ENCODE data around the gene ALPL.

Gene ALPL

DNA sequence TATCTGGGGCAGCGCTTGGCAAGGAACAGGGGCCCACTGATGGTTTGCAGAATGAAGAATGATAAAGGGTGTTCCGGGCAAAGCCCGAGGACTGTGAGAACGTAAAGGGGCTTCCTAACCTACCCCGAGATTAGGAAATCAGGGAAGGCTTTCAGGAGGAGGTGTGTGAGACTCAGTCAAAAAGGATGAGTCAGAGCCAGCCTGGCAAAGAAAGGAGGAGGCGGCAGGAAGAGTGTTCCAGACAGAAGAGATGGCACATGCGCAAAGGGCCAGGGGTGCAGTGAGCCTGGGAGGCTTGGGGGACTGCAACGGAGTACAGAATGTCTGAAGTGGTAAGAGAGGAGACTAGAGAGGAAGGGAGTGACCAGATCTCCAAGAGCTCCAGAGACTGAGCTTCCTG is 89.7 kb downstream of the ALPL start:
- no peak for DNase-seq (ENCODE audit: low spot score)

DNA sequence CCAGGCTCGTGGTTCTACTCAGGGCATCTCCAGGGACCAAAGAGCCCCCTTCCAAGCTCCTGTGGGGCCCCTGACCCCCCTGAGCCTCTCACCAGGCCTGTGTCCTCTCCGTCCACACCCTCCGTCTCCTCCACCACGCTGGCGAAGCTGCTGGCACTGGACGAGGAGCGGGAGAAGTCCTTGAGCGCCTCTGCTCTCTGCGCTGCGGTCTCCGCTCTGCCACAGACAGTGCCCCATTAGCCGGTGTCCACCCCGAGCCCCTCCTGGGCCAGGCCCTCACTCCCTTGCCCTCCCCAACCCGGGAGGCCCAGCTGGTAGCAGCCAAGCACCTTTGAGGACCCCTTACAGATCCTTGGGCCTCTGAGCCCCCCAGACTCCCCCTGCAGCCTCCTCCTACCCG is 90.2 kb downstream of the ALPL start:
- no peak for DNase-seq (ENCODE audit: low spot score)

DNA sequence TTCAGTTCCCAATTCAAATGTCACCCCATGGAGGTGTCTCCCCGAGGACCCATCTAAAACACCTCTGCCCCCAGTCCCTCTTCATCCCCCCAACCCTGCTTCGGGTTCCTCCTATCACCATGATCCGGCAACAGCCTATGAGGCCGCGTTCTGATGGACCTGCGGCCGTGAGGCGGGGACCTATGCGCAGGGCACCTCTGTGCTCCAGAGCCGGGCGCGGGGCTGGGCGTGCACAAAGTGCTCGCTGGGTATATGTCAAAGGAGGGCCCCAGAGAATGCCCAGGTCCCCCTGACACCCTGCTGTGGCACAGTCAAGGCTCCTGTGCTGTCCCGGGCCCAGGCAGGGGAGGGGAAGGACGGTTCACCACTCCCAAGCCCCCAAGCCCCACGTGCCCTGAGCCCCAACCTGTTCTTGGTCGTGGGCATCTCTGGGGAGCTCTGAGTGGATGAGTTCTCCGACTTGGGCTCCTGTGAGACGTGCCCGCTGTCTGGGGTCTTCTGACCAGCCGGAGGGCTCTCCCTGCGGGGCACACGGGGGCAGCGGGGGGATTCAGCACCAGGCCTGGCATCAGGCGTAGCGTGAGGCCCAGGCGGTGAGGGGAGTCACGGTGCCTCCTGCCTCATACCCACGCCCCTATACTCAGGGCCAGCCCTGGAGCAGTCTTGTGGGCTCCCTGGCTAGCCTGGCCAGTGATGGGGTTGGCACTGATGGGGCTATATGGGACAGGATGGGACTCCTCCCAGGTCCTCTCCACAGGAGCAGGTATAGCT is 92.2 kb downstream of the ALPL start:
- DNase-seq (ENCODE audit: low spot score), result no peak

DNA sequence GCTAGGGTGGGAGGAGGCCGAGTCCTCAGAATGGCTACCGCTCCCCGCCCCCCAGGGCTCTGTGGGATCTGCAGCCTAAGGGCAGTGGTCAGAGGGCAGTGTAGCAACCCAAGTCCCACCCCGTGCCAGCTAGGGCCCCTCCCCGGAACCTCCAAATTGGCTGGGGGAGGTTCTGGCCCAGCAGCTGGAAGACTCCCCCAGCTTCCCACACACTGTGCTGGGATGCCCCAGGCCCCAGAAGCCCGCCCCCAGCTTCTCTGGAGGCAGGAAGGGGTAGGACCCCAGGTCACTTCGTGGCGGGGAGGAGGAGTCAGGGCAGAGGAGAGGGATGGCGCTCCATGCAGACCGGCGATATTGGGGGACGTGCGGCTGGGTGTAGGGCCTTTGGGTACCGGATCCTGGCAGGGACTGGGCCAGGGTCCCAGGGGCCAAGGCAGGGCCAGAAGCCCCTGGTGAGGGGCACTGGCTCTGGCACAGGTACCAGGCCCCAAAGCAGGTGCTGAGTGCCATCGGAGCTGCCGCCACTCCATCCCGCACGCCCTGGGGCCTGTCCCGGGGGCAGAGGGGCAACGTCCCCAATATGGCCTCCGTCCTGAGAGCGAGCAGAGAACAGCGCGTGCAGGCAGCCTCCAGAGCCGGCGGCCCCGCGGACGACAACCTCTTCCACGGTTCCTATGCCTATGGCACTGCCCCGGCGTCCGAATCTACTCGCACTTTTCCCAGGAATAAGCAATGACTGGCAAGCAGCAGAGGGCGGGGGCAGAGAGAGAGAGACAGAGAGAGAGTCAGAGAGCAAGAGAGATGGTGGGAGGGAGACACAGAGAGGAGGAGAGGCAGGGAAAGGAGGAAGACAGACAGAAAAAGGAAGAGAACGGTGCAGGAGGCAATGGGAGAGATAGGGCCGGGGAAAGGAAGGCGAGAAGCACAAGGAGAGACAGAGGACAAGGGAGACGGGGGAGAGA is 94.2 kb downstream of the ALPL start:
- no peak for DNase-seq (ENCODE audit: low spot score)

DNA sequence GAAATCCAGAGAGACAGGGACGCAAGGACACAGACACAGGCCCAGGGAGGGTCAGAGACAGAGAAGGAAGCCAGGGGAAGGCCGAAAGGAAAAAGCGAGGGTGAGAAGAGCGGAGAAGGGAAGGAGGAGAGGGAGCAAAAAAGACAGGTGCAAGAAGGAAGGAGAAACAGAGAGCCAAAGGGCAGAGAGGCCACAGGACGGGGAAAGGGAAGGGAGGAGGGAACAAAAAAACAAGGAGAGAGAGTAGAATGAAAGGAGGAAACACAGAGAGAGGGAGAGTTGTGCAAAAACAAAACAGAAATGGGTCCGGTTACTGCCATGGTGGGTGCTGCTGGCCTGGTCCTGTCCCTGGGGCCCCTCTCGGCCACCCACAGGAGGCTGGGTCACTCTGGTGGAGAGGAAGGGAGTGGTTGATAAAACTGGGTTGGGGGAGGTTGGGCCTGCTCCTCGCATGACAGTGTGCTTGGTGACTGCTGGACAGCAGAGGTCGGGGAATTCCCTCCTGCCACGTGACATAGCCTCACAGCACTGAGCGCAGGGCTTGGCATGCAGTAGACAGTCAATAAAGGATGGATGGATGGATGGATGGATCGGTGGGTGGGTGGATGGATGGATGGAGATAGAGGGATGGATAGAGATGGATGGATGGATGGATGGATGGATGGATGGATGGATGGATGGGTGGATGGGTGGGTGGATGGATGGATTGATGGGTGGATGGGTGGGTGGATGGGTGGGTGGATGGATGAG is 95.2 kb downstream of the ALPL start:
- DNase-seq (ENCODE audit: low spot score), result no peak

DNA sequence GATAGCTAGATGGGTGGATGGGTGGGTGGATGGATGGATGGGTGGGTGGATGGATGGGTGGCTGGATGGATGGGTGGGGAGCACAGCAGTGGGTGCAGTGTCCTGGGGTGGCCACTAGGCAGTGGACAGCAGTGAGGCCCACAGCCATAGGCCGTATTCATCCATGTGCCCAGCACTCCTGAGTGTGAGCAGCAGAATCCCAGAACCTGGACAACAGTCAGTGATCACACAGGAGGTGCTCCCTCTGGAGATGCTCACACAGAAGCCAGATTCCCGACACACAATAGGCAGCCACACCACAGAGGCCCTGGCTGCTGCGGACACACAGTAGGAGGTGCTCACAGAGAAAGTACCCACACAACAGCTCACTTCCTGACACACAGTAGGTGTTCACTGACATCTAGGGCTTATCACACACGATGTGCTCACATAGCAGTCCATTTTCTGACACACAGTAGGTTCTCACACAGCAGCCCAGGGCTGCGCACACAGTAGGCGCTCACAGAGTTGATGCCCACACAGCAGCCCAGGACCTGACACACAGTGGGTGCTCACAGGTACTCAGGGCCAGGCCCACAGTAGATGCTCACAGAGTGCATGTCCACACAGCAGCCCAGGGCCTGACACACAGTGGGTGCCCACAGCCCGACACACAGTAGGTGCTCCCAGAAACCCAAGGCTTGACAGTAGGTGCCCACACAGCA is 95.9 kb downstream of the ALPL start:
- DNase-seq (ENCODE audit: low spot score), result no peak

DNA sequence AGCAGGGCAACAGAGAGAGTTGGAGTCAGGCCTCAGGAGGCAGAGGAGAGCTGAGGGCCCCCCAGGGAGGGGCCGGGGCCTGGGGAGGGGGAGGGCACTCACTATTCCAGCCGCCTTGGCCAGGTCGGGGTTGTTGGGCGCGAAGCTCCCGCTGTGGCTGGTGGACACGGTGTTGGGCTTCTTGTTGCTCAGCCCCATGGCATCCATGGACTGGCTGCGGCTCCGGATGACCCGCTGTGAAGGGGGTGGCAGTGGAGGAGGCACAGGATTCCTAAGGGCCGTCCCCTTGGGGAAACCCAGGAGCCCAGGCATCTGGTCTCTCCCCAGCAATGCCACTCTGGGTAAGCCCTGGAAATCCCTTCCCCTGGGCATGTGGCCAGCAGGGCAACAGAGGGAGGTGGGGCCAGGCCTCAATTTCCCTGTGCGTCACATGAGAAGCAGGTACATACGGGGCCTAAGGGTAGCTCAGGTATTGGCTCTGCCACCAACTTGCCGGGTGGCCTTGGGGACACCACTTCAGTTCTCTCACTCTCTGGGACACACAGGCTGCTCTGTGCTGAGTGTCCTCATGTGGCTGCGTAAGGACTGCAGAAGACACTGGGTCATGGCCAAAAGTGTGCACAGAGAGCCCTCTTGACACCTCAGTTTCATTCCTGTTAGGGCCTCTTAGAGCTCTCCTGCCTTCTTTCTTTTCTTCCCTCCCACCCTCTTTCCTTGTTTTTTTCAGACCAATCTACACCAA is 96.9 kb downstream of the ALPL start:
- peak; percentile 55 for DNase-seq (ENCODE audit: low spot score)

DNA sequence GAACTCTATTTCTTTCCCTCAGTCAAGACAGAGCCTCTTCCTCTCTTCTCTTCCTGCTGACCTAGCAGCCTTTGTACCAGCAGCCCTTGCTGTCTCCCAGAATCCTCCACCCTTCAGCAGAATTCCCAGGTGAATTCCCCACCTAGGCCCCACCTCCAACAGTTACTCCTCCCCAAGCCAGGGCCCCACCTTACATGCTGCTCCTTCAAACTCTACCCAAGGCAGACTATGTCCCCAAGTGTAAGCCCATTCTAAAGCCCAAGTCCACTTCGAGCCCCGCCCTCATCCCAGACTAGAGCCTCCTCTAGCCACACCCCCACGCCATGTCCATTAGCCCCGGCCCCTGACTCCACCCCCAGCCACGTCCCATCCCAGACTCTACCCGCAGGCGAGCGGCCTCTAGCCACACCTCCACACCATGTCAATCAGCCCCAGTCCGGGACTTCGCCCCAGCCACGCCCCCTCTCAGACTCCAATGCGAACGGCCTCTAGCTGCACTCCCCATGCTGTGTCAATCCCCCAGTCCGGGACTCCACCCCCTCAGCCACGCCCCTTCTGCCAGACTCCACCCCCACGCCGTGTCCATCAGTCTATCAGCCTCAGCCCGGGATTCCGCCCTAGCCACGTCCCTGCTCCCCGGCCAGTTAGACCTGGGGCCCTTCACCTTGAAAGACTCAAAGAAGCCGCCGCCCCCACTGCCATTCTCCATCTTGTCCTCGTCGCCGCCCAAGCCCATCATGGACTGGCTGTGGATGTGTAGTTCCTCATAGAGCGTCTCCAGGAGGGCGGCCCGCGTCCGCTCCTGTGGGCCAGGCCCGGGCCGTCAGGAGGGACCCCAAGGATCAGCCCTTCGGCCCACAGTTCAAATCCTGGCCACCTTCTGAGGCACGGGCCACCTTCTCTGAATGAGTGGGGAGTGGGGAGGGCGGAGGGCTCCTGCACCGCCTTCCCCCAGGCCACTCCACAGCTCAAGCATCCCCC is 98.6 kb downstream of the ALPL start:
- peak; percentile 51 for DNase-seq (ENCODE audit: low spot score)

DNA sequence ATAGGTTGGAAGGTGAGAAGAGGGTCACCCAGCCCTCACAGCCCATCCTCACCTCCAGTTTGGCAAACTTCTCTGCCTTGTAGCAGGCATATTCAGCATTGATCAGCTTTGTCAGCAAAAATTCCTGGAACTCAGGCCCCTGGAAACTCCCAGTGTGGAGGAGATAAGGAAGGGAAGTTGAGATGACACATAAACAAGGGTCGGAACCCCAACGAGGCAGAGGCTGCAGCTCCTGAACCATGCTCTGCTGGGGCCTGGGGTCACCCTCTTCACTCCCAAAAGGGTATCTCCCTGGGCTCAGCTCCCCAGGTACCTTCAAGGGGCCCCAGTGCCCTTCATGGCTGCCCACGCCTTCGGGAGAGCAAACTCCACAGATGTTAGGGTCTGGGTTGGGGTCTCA is 99.6 kb downstream of the ALPL start:
- DNase-seq (ENCODE audit: low spot score), result no peak

DNA sequence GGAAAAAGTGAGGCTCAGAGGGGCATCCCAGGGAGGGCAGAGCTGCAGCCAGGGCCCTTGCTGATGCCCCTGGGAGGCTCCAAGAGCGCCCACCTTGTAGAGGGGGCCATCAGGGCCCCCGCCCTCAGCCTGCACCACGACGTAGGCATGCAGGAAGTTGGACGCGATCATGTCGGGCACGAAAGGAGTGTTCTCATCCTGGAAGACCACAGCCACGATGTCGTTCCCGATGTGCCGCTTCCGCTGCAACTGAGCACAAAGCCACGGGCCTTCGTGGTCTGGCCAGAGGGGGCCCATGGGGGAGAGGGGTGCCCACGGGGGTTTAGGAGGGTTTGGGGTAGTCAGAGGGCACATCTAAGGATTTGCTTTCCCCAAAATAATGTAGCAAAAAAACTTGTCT is 100.8 kb downstream of the ALPL start:
- no peak for DNase-seq (ENCODE audit: low spot score)

DNA sequence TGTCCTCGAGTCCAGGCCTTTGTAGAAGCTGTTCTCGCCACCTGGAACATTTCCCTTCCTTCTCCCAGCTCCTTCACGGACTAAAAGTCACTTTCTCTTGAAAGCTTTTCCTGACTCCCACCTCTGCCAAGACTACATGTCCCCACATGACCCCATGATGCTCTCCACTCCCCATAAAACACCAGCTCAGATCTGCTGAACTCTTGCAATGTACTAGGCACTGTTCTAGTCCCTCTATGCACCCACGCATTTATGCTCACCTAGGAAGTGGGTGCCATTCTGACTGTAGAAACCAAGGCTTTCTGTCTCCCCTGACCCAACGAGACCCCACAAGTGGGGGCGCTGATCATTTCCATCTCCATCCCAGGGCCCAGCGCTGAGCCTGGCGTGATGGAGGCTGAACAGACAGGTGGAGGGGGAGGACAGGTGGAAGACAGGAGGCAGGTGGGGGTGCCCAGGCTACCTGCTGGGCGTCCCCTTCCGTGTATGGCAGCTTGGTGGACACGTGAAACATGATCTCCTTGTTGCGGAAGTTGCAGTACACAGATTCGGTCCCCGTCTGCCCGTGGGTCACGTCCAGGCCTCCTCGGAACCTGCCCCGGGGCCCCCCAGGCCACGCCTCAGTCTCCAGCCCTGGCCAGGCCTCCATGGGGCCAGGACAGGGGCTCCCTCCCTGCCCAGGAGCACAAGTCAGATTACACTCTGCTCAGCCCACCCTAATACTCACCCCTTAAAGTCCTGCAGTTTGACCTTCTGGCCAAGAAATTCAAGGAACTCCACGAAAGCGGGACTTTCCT is 102.0 kb downstream of the ALPL start:
- no peak for DNase-seq (ENCODE audit: low spot score)

DNA sequence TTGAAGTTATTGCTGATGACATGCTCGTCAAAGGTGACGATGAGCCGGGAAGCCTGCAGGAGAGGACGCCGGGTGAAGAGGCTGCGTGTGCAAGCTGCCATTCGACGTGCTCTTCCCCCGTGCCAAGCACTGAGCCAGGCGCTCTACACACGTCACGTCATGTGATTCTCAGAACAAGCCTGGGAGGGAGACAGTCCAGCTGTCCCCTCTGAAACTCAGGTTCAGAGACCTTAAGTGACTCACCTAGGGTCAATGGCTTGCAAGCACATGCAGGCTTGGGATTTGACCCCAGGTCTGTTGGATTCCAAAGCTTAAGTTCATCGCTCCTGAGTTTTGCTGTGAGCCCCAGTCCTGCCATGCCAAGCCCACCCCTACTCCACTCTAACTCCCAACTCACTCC is 102.8 kb downstream of the ALPL start:
- no peak for DNase-seq (ENCODE audit: low spot score)

DNA sequence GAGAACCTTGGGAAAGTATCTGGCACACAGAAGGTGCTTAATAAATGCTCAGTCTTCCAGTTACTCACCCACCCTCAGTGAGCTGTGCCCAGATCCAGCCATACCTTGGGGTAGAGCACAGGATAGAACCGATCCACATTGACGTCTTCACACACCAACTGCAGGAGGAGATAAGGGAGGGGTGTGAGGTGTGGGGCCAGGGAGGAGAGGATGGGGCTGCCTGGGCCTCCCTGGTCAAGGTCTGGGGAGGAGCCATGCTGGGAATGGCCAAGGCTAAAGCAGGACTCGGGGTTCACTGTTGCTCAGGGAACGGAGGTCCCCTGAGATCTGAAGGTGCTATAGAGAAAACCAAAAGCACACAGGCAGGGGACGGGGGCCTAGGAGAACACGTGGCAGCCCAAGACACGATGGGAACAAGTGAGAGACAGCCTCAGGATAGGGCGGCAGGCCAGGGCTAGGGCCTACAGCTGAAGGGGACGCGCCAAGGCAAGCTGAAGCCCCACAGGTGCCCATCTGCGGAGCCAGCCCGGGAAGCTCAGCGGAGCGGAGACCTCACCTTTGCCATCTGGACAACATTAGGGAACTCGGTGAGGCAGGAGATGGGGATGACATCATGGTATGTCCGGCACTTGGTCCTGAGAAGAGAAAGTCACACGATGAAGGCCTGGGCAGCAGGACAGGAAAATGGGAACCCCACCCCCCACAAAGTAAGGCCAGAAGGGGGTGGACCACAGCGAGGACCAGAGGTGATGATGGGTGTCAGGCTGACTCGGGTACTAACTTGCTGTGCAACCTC is 104.0 kb downstream of the ALPL start:
- DNase-seq (ENCODE audit: low spot score), result no peak

DNA sequence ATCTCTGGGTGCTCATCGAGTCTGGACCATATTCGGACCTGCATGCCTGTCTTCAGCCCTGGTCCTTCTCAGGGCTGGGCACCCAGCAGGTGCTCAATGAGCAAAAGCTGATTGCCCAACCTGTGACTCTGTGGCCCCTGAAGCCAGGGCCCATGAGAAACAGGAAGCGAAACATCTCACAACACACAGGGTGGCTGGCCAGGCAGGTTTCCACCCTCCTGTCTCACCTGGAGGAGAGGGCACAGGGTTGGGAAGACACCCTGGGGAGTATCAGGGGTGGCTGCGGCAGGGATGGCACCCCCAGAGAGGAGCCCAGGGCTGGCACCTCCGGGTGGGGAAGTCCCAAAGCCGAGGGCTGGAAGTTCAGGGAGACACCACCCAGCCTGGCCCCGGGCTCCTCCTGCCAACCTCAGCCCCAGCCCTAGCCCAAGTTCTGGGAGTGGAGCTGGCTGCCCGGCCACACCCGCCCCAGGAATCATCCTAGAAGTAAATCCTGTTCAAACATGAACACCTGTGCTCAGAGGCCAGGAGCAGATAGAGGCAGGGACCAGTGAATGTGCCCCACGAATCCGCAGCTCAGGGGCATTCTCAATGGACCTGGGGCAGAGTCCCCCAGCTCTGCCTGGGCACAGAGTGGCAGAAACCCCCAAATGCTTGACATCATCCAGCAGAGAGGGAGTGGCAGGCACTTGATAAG is 105.3 kb downstream of the ALPL start:
- no peak for DNase-seq (ENCODE audit: low spot score)

DNA sequence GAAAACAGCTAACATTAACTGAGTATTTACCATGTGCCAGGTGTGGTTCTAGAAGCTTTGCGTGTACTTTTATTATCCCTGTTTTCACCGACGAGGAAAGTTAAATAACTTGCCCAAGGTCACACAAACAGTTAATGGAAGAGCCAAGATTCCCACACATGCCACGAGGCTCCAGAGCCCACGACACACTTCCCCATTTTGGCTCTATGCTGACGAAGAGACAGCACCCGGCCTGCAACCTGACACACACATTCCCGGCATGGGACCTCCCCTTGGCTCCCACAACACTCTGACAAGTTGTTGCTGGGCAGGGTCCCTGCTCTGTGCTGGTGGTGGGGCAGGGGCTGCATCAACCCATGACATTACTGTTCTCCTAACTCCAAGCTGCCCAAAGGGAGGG is 107.1 kb downstream of the ALPL start:
- DNase-seq (ENCODE audit: low spot score), result no peak

DNA sequence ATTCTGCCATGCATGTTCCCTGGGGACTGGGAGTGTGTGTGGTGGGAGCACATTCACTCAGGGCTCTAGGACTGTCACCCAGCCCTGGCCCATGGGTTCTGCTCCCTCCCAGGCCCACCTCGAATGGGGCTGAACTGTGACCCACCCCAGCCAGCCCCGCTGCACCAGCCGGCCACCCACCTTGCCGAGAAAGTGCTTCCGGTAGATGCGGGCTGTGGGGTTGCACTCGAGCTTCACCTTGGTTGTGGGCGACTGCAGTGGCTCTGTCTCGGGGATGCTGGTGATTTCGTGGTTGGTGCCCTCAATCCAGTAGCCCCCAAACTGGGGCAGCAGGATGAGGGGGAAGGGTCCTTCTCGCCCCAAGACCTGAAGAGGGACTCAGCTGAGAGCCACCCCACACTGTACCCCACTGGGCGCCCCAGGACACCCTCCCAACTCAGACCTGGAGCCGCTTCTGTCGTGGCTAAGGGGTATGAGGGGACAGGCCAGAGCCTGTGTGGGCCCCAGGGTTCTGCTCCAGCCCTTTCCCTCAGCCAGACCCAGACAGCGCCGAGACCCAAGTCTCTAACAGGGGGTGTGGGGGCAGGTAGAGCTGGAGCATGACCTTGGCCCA is 108.0 kb downstream of the ALPL start:
- no peak for DNase-seq (ENCODE audit: low spot score)

DNA sequence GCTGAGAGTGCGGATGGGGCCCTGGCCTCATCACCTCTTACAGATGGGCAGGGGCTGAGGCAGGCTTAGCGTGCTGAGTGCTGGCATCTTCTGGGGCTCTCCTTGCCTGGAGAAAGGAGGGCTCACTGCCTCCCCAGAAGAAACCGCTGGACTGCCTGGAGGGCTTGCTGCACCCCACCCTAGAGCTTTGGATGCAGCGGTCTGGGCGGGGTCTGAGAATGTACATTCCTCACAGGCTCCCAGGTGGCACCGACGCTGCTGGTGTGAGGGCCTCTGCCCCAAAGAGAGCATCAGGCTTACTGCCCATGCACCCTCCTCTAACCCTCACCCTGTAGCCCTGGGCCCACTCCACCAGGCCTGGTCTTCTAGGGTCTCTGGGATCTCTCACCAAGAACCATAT is 108.8 kb downstream of the ALPL start:
- no peak for DNase-seq (ENCODE audit: low spot score)
